Fibroblast of lung (primary cell): ENCODE measurements around the gene RTL10. TPM values are rescaled to one million over a fixed set of nuclear protein-coding genes. Genes with fewer than 3 reads are reported as not detected.
"Not testable (repeated sequence)": the region's sequence is repeated elsewhere in the genome, so short reads cannot be mapped to it uniquely, and the experiment has no call there.

ENCODE experiments used
- DNase-seq, 2 donors: peaks; one replicate each; pipeline versions ENCODE4 v3.0.0 to v3.0.0-alpha.2; 2010; ENCODE audit warnings: low read depth in 2 of 2
- H2AFZ ChIP-seq: 2 replicates; pipeline ENCODE4 v1.5.1; 2012; ENCODE audit warnings: low read length, control low read depth, inconsistent platforms
- H3K27ac ChIP-seq: 2 replicates; pipeline ENCODE4 v1.5.1; 2011; ENCODE audit warnings: low read length, control low read depth; ENCODE audit not compliant: insufficient read depth
- H3K27me3 ChIP-seq: 2 replicates; pipeline ENCODE4 v1.5.1; 2011; ENCODE audit warnings: mild to moderate bottlenecking, low read length; ENCODE audit not compliant: control insufficient read depth, insufficient read depth
- H3K36me3 ChIP-seq: 2 replicates; pipeline ENCODE4 v1.5.1; 2011; ENCODE audit warnings: low read length; ENCODE audit not compliant: control insufficient read depth, insufficient read depth
- H3K4me1 ChIP-seq: 2 replicates; pipeline ENCODE4 v1.5.1; 2011; ENCODE audit warnings: low read length; ENCODE audit not compliant: control insufficient read depth, insufficient read depth; ENCODE audit errors: extremely low read depth
- H3K4me2 ChIP-seq: 2 replicates; pipeline ENCODE4 v1.5.1; 2011; ENCODE audit warnings: low read length, control low read depth; ENCODE audit not compliant: insufficient read depth; ENCODE audit errors: extremely low read depth
- H3K4me3 ChIP-seq, 4 experiments: fragments of 200-600 bp in 1 of 4; sonication (generic) in 1 of 4; replicated peaks in 1 of 4; 2 replicates each; pipeline ENCODE4 v1.5.1; 2011 to 2016; ENCODE audit warnings: low read length in 4 of 4, low read depth in 3 of 4, mild to moderate bottlenecking in 3 of 4, control low read depth in 2 of 4, inconsistent platforms in 1 of 4, mixed read lengths in 1 of 4; ENCODE audit not compliant: insufficient read depth in 1 of 4; ENCODE audit errors: control extremely low read depth in 1 of 4
- H3K79me2 ChIP-seq: 2 replicates; pipeline ENCODE4 v1.5.1; 2012; ENCODE audit warnings: mild to moderate bottlenecking, low read length, inconsistent platforms; ENCODE audit not compliant: control insufficient read depth, insufficient read depth
- H3K9ac ChIP-seq: 2 replicates; pipeline ENCODE4 v1.5.1; 2011; ENCODE audit warnings: mild to moderate bottlenecking, low read length, control low read depth; ENCODE audit not compliant: insufficient read depth
- H3K9me3 ChIP-seq: 2 replicates; pipeline ENCODE4 v1.5.1; 2012; ENCODE audit warnings: low read depth, low read length; ENCODE audit not compliant: control insufficient read depth, insufficient read depth
- H4K20me1 ChIP-seq: 2 replicates; pipeline ENCODE4 v1.5.1; 2011; ENCODE audit warnings: low read length; ENCODE audit not compliant: control insufficient read depth, insufficient read depth; ENCODE audit errors: extremely low read depth
- EZH2 ChIP-seq: IDR thresholded peaks from 2 replicates; pipeline ENCODE4 v1.5.1; 2012; ENCODE audit warnings: low read length, control low read depth, mild to moderate bottlenecking; ENCODE audit errors: missing control alignments
- polyA plus RNA-seq, 2 donors: library from polyadenylated mRNA; depleted of rRNA in 1 of 2; stranded (reverse) in 1 of 2; unstranded in 1 of 2; fragments of >200 nt; gene quantifications; 2 replicates each; pipeline ENCODE4 v1.2.1, GENCODE V29; 2011 to 2012; ENCODE audit warnings: missing spikeins in 1 of 2
- total RNA-seq: library from RNA; depleted of rRNA; stranded (reverse); fragments of >200 nt; gene quantifications from 2 replicates; pipeline ENCODE4 v1.2.1, GENCODE V29; 2014
- TF ChIP-seq, protein P1 (sequence below), 2 donors: IDR thresholded peaks in 1 of 2; conservative IDR thresholded peaks in 1 of 2; 1 replicate in 1 of 2; 2 replicates in 1 of 2; pipeline ENCODE4 v1.5.1; 2011 to 2012; ENCODE audit warnings: low read length in 2 of 2, control low read depth in 1 of 2, inconsistent platforms in 1 of 2, low read depth in 1 of 2, mild to moderate bottlenecking in 1 of 2

The RTL10 gene
- total and polyA plus RNA-seq, 2 donors (not counting 1 experiment from before 2014, with no cell fraction given), result 6.5 to 7.3 TPM

DNA sequence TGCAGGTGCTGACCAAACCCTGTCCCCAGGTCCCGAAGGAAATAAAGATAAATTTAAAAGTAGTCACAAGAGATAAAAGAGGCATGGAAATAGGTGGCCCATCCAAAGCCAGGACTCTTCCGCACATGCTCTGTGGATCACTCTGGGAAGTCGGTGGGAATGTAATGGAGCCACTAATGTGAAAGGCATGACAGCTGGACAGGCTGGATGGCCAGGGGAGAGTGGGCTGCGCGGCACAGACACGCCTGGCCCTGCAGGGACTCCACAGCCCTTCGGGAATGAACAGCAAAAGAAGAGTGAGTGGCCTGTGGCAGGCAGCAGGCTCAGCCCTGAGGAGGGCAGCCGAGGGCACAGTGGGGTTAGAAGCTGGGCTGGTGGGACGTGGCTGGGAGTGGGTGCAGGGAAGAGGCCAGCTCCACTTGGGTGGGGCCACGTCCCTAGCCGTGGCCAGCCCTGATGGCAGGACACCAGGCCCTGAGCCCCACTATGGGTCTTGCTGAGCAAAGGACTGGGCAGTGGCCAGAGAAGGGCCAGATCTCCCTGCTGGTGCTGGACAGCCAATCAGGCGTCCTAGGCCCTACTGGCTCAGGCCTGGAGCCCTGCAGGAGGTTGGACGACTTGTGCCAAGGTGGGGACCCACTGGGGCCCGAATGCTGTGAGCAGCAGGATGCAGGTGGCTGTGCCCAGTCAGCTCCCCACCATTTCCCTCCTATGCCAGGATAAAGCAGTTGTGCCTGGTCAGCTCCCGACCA is 31.3 kb upstream of the RTL10 start:
- H3K9ac ChIP-seq, result no peak overlapping the region
- H3K36me3 ChIP-seq, result no peaks in the 10 kb centered on the region
- H3K27ac ChIP-seq, result peak overlapping the region; percentile 46
- H2AFZ ChIP-seq, result no peak overlapping the region
- no peaks in the 10 kb centered on the region for H3K79me2 ChIP-seq
- H3K4me3 ChIP-seq, result no peak overlapping the region
- no peak for DNase-seq
- H3K27me3 ChIP-seq, result no peaks in the 10 kb centered on the region
- TF ChIP-seq, protein P1, sequence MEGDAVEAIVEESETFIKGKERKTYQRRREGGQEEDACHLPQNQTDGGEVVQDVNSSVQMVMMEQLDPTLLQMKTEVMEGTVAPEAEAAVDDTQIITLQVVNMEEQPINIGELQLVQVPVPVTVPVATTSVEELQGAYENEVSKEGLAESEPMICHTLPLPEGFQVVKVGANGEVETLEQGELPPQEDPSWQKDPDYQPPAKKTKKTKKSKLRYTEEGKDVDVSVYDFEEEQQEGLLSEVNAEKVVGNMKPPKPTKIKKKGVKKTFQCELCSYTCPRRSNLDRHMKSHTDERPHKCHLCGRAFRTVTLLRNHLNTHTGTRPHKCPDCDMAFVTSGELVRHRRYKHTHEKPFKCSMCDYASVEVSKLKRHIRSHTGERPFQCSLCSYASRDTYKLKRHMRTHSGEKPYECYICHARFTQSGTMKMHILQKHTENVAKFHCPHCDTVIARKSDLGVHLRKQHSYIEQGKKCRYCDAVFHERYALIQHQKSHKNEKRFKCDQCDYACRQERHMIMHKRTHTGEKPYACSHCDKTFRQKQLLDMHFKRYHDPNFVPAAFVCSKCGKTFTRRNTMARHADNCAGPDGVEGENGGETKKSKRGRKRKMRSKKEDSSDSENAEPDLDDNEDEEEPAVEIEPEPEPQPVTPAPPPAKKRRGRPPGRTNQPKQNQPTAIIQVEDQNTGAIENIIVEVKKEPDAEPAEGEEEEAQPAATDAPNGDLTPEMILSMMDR (conservative IDR thresholded peaks at IDR 0.05 in 1 of 2, IDR thresholded peaks at IDR 0.05 in 1 of 2; ENCODE audit: low read depth in 1 of 2, low read length in 2 of 2), result no peak
- TF ChIP-seq EZH2, result no peak
- H3K9me3 ChIP-seq, result no peaks in the 10 kb centered on the region
- peaks cover 31% of the 10 kb centered on the region for H3K4me1 ChIP-seq
- no peak overlapping the region for H3K4me2 ChIP-seq
- no peaks in the 10 kb centered on the region for H4K20me1 ChIP-seq

DNA sequence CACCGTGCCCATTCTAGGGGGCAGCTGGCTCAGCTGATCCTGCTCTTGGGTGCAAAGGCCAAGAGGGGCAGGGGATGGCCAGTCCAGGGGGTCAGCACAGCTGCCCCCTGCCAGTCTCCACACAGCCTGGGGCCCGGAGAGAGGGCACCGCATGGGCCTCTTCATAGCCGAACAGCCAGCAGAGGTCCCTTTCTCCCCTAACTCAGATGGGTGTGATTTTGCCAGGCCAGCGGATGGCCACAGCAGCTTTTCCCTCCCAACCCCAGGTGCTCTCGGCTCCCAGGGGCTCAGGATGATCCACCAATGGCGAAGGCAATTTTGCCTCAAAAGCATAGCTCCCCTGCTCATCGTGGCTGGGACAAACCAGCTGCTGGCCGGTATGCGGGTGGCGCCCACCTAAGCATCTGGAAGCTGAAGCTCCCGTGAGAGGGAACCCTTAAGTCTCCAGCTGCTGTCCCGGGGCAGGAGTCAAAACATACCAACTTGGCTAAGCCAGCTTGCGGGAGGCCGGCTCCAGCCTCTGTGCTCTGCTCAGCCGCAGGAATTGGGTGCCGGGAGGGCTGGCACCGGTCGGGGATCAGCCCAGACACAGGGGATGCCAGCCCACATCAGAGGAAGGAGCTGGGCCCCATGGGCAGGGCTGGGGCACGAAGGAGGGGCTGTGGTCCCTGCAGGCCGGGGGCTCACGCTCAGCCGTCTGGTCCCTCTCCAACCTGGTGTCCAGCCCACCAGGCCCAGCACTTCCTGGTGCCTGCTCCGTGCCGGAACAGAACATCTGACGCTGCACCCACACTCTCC is 30.5 kb upstream of the RTL10 start:
- H3K36me3 ChIP-seq, result no peaks in the 10 kb centered on the region
- H3K27me3 ChIP-seq, result no peaks in the 10 kb centered on the region
- no peaks in the 10 kb centered on the region for H3K9me3 ChIP-seq
- no peak overlapping the region for H3K4me2 ChIP-seq
- no peak for DNase-seq
- H3K4me3 ChIP-seq, result no peak overlapping the region
- peaks cover 39% of the 10 kb centered on the region for H3K4me1 ChIP-seq
- H3K79me2 ChIP-seq, result peaks cover 4% of the 10 kb centered on the region
- H2AFZ ChIP-seq, result no peak overlapping the region
- H3K27ac ChIP-seq, result no peak overlapping the region
- TF ChIP-seq EZH2, result no peak
- TF ChIP-seq, protein P1 (conservative IDR thresholded peaks at IDR 0.05 in 1 of 2, IDR thresholded peaks at IDR 0.05 in 1 of 2; ENCODE audit: low read depth in 1 of 2, low read length in 2 of 2), result no peak
- H4K20me1 ChIP-seq, result no peaks in the 10 kb centered on the region
- no peak overlapping the region for H3K9ac ChIP-seq

DNA sequence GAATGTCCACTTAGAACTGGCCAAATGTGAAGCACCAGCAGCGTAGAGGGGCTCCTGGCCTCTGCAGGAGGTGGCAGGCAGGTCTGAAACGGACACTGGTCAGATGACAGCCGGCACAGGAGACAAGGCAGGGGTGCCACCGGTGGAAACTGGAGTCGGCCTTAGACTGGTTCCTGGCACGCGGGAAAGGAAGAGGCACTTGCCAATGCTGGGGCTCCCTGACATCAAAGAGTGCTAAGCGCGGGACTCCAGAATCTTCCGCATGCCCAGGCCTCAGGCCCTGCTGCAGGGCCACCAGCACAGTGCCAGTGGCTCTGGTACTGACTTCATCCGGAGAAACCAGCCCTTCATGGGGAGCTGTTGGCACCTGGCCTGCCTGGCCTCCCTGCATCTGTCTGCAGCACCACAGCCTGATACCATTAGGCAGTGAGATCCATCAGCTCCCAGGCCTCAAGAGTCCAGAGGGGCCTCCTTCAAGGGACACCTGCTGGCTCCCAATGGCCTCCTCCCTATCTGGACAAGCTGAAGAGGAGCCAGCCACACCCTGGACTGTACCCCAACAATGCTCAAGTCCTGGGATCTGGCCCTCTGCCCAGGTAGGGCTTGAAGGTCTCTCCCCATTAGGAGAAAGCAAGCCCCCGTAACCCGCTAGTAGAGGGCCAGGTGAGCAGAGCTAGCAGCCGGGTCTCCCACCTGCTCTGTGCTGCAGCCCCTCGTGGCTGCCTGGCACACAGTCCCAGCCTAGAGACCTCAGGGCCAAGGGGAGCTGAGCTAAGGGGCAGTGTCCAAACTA is 29.7 kb upstream of the RTL10 start:
- TF ChIP-seq EZH2, result no peak
- TF ChIP-seq, protein P1 (conservative IDR thresholded peaks at IDR 0.05 in 1 of 2, IDR thresholded peaks at IDR 0.05 in 1 of 2; ENCODE audit: low read depth in 1 of 2, low read length in 2 of 2), result no peak
- H3K9me3 ChIP-seq, result no peaks in the 10 kb centered on the region
- H3K9ac ChIP-seq, result no peak overlapping the region
- no peak overlapping the region for H2AFZ ChIP-seq
- peaks cover 8% of the 10 kb centered on the region for H3K79me2 ChIP-seq
- H3K27ac ChIP-seq, result no peak overlapping the region
- H3K27me3 ChIP-seq, result no peaks in the 10 kb centered on the region
- H3K4me2 ChIP-seq, result no peak overlapping the region
- DNase-seq, result no peak
- H3K4me1 ChIP-seq, result peaks cover 46% of the 10 kb centered on the region
- H3K4me3 ChIP-seq, result no peak overlapping the region
- no peaks in the 10 kb centered on the region for H4K20me1 ChIP-seq
- no peaks in the 10 kb centered on the region for H3K36me3 ChIP-seq

DNA sequence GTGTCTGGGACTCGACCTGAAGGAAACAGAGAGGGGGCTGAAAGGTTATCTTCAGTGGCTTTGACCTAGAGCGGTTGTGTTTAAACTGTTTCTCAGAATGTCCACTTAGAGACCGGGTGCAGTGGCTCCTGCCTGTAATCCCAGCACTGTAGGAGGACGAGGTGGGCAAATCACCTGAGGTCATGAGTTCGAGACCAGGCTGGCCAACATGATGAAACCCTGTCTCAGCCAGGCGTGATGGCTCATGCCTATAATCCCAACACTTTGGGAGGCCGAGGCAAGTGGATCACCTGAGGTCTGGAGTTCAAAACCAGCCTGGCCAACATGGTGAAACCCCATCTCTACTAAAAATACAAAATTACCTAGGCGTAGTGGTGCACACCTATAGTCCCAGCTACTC is 28.8 kb upstream of the RTL10 start:
- DNase-seq, H3K9ac ChIP-seq, H3K4me3 ChIP-seq, H3K4me2 ChIP-seq, H4K20me1 ChIP-seq, H3K36me3 ChIP-seq, H3K79me2 ChIP-seq, H2AFZ ChIP-seq, H3K9me3 ChIP-seq, H3K27me3 ChIP-seq: not testable (repeated sequence)
- H3K4me1 ChIP-seq, result peaks cover 50% of the 10 kb centered on the region
- H3K27ac ChIP-seq, result peak overlapping the region; percentile 98
